HUES6 (cell line): Measurements from ENCODE around the gene CPVL.

Experiments
- H3K27ac ChIP-seq: 2 replicates; pipeline ENCODE4 v1.7.0; 2013; ENCODE audit warnings: low read depth, mild to moderate bottlenecking, low read length, inconsistent platforms
- H3K27me3 ChIP-seq: 2 replicates; pipeline ENCODE4 v1.6.1; 2013; ENCODE audit warnings: low read length; ENCODE audit not compliant: control insufficient read depth, insufficient read depth
- H3K36me3 ChIP-seq: 2 replicates; pipeline ENCODE4 v1.6.1; 2013; ENCODE audit warnings: low read length; ENCODE audit not compliant: control insufficient read depth, insufficient read depth
- H3K4me1 ChIP-seq: 2 replicates; pipeline ENCODE4 v1.6.1; 2013; ENCODE audit warnings: low read length; ENCODE audit not compliant: control insufficient read depth, insufficient read depth
- H3K4me3 ChIP-seq: 2 replicates; pipeline ENCODE4 v1.5.1; 2013; ENCODE audit warnings: low read depth, low read length
- H3K9ac ChIP-seq: one replicate; pipeline ENCODE4 v1.6.1; 2013; ENCODE audit warnings: mild to moderate bottlenecking, low read length
- H3K9me3 ChIP-seq: 2 replicates; pipeline ENCODE4 v1.6.1; 2013; ENCODE audit warnings: low read depth, low read length; ENCODE audit not compliant: control insufficient read depth, insufficient read depth

Gene CPVL

DNA sequence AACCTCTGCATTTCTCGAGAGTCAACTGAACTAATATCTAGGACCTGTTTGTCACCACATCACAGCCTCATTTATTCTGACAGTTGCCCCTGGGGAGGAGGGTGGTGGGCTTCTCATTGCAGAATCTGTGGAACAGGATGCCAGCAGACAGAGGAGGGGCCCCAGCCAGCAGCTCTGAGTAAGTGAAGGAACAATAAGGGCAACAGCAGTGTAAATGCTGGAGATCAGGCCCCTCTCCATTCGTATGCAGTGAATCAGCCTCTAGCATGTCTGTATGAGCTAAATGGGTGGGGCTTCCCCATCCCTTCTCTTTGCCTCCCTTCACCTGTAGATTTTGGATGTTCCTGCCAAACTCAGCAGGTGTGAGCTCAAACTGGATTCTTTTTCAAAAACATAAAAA is 7.7 kb upstream of the CPVL start:
- H3K4me3 ChIP-seq: no peak overlapping the region
- no peaks in the 10 kb centered on the region for H3K27me3 ChIP-seq
- H3K9ac ChIP-seq: no peak overlapping the region
- no peaks in the 10 kb centered on the region for H3K36me3 ChIP-seq
- peaks cover 5% of the 10 kb centered on the region; the same call in 1 of the 2 replicates for H3K9me3 ChIP-seq
- H3K27ac ChIP-seq: no peak overlapping the region
- H3K4me1 ChIP-seq: peaks cover 9% of the 10 kb centered on the region; the same call in 1 of the 2 replicates

DNA sequence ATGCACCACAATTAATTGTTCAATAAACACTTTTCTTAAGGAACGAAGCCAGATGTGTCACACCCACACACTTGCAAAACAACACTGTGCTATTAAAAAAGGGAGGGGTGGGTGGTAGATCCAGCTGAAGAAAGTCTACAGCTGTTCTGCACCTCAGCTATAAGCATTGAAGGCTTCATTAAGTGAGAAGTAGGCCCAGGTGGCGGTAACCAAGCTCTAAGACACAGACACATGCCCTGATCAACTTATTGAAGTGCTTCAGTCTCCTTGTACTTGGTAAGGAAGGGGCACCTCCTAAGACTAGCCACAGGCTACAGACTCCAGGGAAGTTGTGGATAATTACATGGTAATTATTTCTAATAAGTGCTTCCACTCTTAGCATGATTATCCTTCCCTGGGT is 4.5 kb upstream of the CPVL start:
- Histone ChIP-seq H3K36me3 (no peaks in the 10 kb centered on the region), H3K9ac (no peak overlapping the region), H3K9me3 (peaks cover 5% of the 10 kb centered on the region; the same call in 1 of the 2 replicates), H3K4me1 (peaks cover 4% of the 10 kb centered on the region; the same call in 1 of the 2 replicates), H3K4me3 (no peak overlapping the region), H3K27me3 (peaks cover 8% of the 10 kb centered on the region), H3K27ac (no peak overlapping the region)

DNA sequence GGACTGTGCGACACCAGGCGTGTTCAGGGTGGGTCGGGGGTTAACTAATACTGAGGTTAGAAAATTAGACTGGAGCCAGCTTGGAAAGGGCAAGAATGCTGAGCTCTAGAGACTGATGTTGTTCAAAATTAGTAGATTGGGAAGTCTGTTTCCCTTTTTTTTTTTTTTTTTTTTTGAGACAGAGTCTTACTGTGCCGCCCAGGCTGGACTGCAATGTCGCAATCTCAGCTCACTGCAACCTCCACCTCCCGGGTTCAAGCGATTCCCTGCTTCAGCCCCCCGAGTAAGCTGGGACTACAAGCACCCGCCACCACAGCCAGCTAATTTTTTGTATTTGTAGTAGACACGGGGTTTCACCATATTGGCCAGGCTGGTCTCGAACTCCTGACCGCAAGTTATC is 2.7 kb upstream of the CPVL start:
- no peaks in the 10 kb centered on the region for H3K9me3 ChIP-seq

DNA sequence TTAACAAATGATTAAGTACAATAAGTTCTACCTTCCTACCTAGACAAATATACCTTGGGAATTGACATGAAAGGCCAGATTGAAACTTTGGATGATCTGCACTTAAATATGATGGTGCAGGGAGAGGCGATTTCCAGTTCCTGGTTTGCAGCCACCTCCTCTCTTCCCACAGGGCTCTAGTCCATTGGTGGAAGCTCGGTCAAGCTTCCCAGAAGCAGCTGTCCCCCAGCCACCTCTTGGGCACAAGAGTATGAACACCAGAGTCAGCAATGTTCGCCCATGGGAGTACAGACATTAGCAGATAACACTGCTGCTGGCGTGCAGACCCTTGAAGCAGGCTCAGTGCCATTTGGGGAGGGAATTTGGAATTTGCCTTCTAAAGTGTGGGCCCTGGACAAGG is 1.5 kb upstream of the CPVL start:
- Histone ChIP-seq H3K9ac (no peak overlapping the region), H3K27me3 (peaks cover 17% of the 10 kb centered on the region), H3K36me3 (no peaks in the 10 kb centered on the region), H3K4me1 (peaks cover 8% of the 10 kb centered on the region; the same call in 1 of the 2 replicates), H3K27ac (no peak overlapping the region), H3K9me3 (no peaks in the 10 kb centered on the region), H3K4me3 (no peak overlapping the region)

More for the DNA sequence above, 2.7 kb upstream of the CPVL start:
- Histone ChIP-seq H3K27ac (no peak overlapping the region), H3K9ac (no peak overlapping the region), H3K4me3 (no peak overlapping the region), H3K4me1 (peaks cover 8% of the 10 kb centered on the region; the same call in 1 of the 2 replicates), H3K36me3 (no peaks in the 10 kb centered on the region), H3K27me3 (peaks cover 17% of the 10 kb centered on the region)

DNA sequence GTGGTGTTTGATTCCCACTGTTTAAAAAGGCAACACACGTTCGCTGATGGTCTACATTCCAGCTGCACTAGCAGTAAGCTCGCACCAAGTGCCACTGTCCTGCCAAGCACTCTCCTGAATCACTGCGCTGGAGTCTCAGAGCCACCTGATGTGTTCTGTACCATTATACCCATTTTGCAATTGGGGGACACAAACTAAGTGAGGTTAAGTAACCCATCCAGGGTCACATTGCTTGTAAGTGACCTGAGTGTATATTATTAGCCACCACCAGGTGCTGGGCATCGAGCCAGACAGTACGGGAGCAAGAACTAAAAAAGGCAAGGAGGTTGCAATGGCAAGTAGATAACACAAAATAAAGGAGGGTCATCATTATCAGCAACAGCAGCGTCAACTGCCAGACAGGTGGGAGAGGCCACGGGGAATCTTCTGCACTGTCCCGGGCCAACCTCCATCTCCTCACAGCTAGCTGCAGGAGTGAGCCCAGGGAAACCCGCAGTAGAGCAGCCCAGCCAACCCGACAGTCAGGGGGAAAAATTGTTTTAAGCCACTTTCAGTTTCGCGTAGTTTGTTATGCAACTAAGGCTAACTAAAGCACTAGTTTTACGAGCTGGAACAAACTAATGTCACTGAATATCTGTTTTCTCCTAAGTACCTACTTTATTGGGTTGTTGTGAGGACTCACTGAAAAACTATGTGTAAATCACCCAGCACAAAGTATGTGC is 712 bp upstream of the CPVL start:
- Histone ChIP-seq H3K9ac (peak overlapping the region; percentile 1), H3K36me3 (no peaks in the 10 kb centered on the region), H3K4me1 (peaks cover 8% of the 10 kb centered on the region; the same call in 1 of the 2 replicates), H3K27ac (no peak overlapping the region), H3K27me3 (peaks cover 17% of the 10 kb centered on the region), H3K4me3 (peak overlapping the region; percentile 90), H3K9me3 (no peaks in the 10 kb centered on the region)

DNA sequence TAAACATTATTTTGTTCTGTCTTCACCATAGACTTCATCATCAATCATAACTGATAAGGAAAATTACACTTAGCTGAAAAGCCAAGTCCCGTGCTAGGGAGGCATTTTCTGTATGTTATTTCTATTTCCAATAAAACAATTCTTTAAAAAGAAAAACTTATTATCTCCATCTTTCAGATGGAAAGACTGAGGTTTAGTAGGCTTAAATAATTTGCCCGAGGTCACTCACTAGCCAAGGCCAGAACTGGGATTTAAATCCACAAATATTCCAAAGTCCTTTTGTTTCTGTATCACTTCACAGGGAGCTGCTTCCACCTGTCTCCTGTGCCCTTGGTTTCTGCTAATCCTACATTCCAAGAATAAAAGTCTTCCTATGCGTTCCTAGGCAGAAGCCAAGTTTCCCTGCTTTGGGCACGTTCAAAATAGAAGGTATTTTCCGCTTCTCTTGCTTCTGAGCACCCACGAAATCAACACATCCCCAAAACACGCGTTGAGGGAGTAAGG is 732 bp downstream of the CPVL start:
- Histone ChIP-seq H3K4me1 (peaks cover 11% of the 10 kb centered on the region; the same call in 1 of the 2 replicates), H3K4me3 (peak overlapping the region; percentile 90), H3K27ac (no peak overlapping the region), H3K27me3 (peaks cover 17% of the 10 kb centered on the region), H3K9me3 (no peaks in the 10 kb centered on the region), H3K36me3 (no peaks in the 10 kb centered on the region), H3K9ac (peak overlapping the region; percentile 83)

DNA sequence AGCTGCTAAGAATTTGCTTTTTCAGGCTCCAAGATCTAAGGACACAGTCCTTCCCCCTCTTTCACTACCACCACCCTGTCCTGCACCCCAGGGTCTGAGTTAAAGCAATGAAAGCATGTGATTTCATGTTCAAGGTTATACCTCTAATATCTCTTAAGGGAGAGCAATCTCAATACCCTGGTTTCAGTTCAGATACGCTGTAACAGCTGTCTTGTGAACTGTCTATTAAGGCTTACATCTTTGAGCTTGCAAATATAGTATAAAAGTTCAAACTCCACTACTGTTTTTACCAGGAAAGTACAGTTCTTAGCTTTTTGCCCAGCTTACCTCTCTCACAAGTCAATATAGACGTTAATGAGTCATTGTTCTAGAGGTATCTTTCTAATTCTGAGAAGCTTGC is 2.6 kb downstream of the CPVL start:
- H3K4me1 ChIP-seq: peaks cover 11% of the 10 kb centered on the region; the same call in 1 of the 2 replicates
- H3K27me3 ChIP-seq: peaks cover 17% of the 10 kb centered on the region
- H3K36me3 ChIP-seq: no peaks in the 10 kb centered on the region

DNA sequence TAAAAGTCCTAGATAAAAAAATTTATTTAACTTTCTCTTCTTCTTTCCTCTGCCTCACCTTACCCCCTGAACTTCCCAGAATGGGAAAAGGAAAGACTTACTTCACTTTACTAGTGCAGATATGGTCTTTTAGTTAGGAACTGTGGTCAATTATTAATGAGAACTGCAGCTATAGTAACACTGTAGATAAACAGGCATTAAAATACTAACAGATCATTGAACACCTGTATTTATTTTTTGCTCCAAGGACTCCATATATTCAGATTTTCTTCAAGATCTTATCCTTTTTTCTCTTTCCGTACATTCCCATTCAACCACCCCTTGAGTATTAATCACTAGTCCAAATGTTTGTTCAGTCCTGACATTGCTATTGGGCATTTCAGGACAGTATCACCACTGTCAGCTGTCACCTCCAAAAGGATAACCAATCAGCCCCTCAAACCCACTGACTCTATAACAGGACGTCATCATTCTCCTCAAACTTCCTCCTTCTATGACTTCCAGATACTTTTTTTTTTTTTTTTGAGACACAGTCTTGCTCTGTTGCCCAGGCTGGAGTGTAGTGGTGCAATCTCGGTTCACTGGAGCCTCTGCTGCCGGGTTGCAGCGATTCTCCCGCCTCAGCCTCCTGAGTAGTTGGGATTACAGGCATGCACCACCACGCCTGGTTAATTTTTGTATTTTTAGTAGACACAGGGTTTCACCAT is 4.2 kb downstream of the CPVL start:
- H3K27ac ChIP-seq: no peak overlapping the region
- H3K4me3 ChIP-seq: no peak overlapping the region
- H3K36me3 ChIP-seq: no peaks in the 10 kb centered on the region
- H3K9ac ChIP-seq: no peak overlapping the region
- H3K27me3 ChIP-seq: peaks cover 17% of the 10 kb centered on the region
- H3K4me1 ChIP-seq: peaks cover 11% of the 10 kb centered on the region; the same call in 1 of the 2 replicates
- H3K9me3 ChIP-seq: no peaks in the 10 kb centered on the region

More for the DNA sequence above, 2.6 kb downstream of the CPVL start:
- Histone ChIP-seq H3K9me3 (no peaks in the 10 kb centered on the region), H3K27ac (no peak overlapping the region), H3K4me3 (no peak overlapping the region), H3K9ac (no peak overlapping the region)

DNA sequence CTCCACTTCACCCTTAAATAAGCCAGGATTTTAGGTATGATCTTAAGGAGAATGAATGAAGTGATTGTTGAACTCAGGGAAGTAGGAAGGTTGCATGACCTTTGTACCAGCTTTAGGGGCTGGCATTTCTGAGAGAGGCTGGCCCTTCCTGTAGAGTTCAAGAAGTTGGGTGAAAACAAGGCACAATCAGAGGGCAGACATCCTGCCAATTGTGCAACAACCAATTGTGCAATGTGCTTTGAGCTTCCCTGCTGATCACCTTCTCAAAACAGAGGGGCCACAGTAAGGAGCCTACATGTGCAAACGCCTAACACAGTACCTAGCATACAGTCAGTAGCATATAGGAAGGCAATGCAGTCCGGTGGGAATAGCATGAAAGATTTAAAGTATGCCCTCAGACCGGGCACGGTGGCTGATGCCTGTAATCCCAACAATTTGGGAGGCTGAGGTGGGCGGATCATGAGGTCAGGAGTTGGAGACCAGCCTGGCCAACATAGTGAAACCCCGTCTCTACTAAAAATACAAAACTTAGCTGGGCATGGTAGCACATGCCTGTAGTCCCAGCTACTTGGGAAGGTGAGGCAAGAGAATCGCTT is 5.4 kb downstream of the CPVL start:
- Histone ChIP-seq H3K27ac (no peak overlapping the region), H3K4me1 (0 out of 2 replicates have a peak, but pooled peaks cover 6% of the 10 kb centered on the region), H3K36me3 (no peaks in the 10 kb centered on the region), H3K9me3 (no peaks in the 10 kb centered on the region), H3K27me3 (peaks cover 10% of the 10 kb centered on the region), H3K9ac (no peak overlapping the region), H3K4me3 (no peak overlapping the region)

DNA sequence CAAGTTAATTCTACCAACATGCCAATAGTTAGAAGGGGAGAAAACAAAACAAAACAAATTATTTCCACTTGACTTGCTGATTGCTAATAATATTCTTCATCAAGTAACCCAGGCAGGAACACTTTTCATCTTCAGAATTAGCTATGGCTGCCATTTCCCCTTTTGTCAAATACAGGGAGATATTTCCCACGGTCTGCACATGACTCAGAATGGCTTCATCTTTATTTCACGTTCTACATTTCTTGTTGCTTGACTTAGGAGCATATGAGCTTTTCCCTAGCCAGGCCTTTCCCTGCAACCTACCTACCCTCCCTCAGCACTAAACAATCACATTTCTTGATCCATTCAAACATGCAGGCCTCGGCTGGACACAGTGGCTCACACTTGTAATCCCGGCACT is 6.5 kb downstream of the CPVL start:
- Histone ChIP-seq H3K9me3 (no peaks in the 10 kb centered on the region), H3K36me3 (no peaks in the 10 kb centered on the region), H3K27me3 (no peaks in the 10 kb centered on the region), H3K4me3 (no peak overlapping the region), H3K27ac (no peak overlapping the region), H3K4me1 (0 out of 2 replicates have a peak, but pooled peaks cover 3% of the 10 kb centered on the region), H3K9ac (no peak overlapping the region)
